OCI-LY7 (cell line): ENCODE data around the gene ASAH2.

Experiments
- CTCF ChIP-seq: fragments of 200-600 bp; sonication (generic); conservative IDR thresholded peaks from 2 replicates; pipeline ENCODE4 v1.5.1; 2014; ENCODE audit warnings: mild to moderate bottlenecking, antibody characterized with exemption, low read length, moderate library complexity, mixed read lengths
- EZH2phosphoT487 ChIP-seq: fragments of 200-600 bp; sonication (generic); IDR thresholded peaks from 2 replicates; pipeline ENCODE4 v1.6.1; 2018; ENCODE audit warnings: low read depth, borderline replicate concordance, mild to moderate bottlenecking, mixed run types, antibody characterized with exemption, low read length, moderate library complexity, mixed read lengths

- TF ChIP-seq CTCF, result no peak
- no peak for TF ChIP-seq EZH2phosphoT487
Observed at GRCh38 chr10:50272531-50272930, 21.2 kb upstream of the ASAH2 start.
